ENCODE results near the gene CTDSPL2.
"Not testable (repeated sequence)": the region's sequence is repeated elsewhere in the genome, so short reads cannot be mapped to it uniquely, and the experiment has no call there.

CTDSPL2 gene

GRCh38 chr15:44485880-44486279 is 58.5 kb downstream of the CTDSPL2 start:
- DNase-seq (ENCODE audit: low spot score): no peak

- DNase-seq (ENCODE audit: low spot score): peak; percentile 19
These were observed 62.0 kb downstream of the CTDSPL2 start for GRCh38 chr15:44489464-44489863.

GRCh38 chr15:44490622-44491021 is 63.2 kb downstream of the CTDSPL2 start:
- no peak for DNase-seq (ENCODE audit: low spot score)

GRCh38 chr15:44492040-44492439 is 64.6 kb downstream of the CTDSPL2 start:
- DNase-seq (ENCODE audit: low spot score): no peak

- DNase-seq (ENCODE audit: low spot score): no peak
These were observed 65.2 kb downstream of the CTDSPL2 start for GRCh38 chr15:44492672-44493071.

- no peak for DNase-seq (ENCODE audit: low spot score)
These were observed 68.1 kb downstream of the CTDSPL2 start for GRCh38 chr15:44495562-44495961.

GRCh38 chr15:44500555-44500954 is 73.1 kb downstream of the CTDSPL2 start:
- DNase-seq (ENCODE audit: low spot score): no peak

GRCh38 chr15:44501768-44502366 is 74.4 kb downstream of the CTDSPL2 start:
- DNase-seq (ENCODE audit: low spot score): peak; percentile 54

- DNase-seq (ENCODE audit: low spot score): no peak
These were observed 89.0 kb downstream of the CTDSPL2 start for GRCh38 chr15:44516436-44516835.

GRCh38 chr15:44519537-44519936 is 92.1 kb downstream of the CTDSPL2 start:
- no peak for DNase-seq (ENCODE audit: low spot score)

- no peak for DNase-seq (ENCODE audit: low spot score)
These were observed 97.6 kb downstream of the CTDSPL2 start for GRCh38 chr15:44525018-44525417.

GRCh38 chr15:44527241-44527640 is 99.8 kb downstream of the CTDSPL2 start:
- DNase-seq (ENCODE audit: low spot score): no peak

GRCh38 chr15:44529864-44530604 is 102.6 kb downstream of the CTDSPL2 start:
- DNase-seq (ENCODE audit: low spot score): no peak

- DNase-seq (ENCODE audit: low spot score): no peak
These were observed 103.2 kb downstream of the CTDSPL2 start for GRCh38 chr15:44530653-44531052.

- not testable (repeated sequence) for DNase-seq (ENCODE audit: low spot score)
These were observed 104.8 kb downstream of the CTDSPL2 start for GRCh38 chr15:44532275-44532674.

GRCh38 chr15:44532689-44533088 is 105.3 kb downstream of the CTDSPL2 start:
- DNase-seq (ENCODE audit: low spot score): no peak

- DNase-seq (ENCODE audit: low spot score): no peak
These were observed 107.7 kb downstream of the CTDSPL2 start for GRCh38 chr15:44535092-44535491.

GRCh38 chr15:44535523-44536301 is 108.3 kb downstream of the CTDSPL2 start:
- no peak for DNase-seq (ENCODE audit: low spot score)

GRCh38 chr15:44536302-44536961 is 109.0 kb downstream of the CTDSPL2 start:
- DNase-seq (ENCODE audit: low spot score): peak; percentile 82

- peak; percentile 96 for DNase-seq (ENCODE audit: low spot score)
These were observed 109.7 kb downstream of the CTDSPL2 start, which contains the start of gene EIF3J for GRCh38 chr15:44536962-44537734. EIF3J (plus strand) TSS chr15:44537147; CDS start chr15:44537195, 48 bp downstream.

- peak; percentile 33 for DNase-seq (ENCODE audit: low spot score)
These were observed 110.4 kb downstream of the CTDSPL2 start for GRCh38 chr15:44537735-44538240.
